GM13977 (cell line): ENCODE results near the gene PURB.

ENCODE experiments used
- DNase-seq: peaks from one replicate; pipeline ENCODE4 v3.0.0; 2012; ENCODE audit warnings: low spot score
- CTCF ChIP-seq: IDR thresholded peaks from 2 replicates; pipeline ENCODE4 v1.5.1; 2012; ENCODE audit warnings: mild to moderate bottlenecking, control low read depth; ENCODE audit not compliant: insufficient read depth; ENCODE audit errors: extremely low read depth, missing control alignments
- in situ Hi-C: fragments of 300-500 bp; cut with MboI; formaldehyde crosslinking; loops from one replicate; pipeline ENCODE4 v1.12.0; 2022; ENCODE audit warnings: low sequenced_read_pairs, low pct_unique_long_range_greater_than_20kb, mixed read lengths, inconsistent platforms; ENCODE audit not compliant: unreplicated experiment

The PURB gene

GRCh38 chr7:44854644-44855364 lies 30.5 kb downstream of the PURB start:
- no peak for TF ChIP-seq CTCF
- in situ Hi-C loops = loop anchor here (5.0 to 10.0 kb wide), 2 partner anchors 72 to 280 kb away; no protein-coding TSS in a partner anchor
- DNase-seq = no peak

GRCh38 chr7:44853391-44853790 lies 31.9 kb downstream of the PURB start:
- in situ Hi-C loops = loop anchor here (5.0 to 10.0 kb wide), 2 partner anchors 74 to 281 kb away; no protein-coding TSS in a partner anchor
- DNase-seq = no peak
- no peak for TF ChIP-seq CTCF

GRCh38 chr7:44852590-44852989 lies 32.7 kb downstream of the PURB start:
- no peak for TF ChIP-seq CTCF
- no peak for DNase-seq
- in situ Hi-C loops = loop anchor here (5.0 to 10.0 kb wide), 2 partner anchors 75 to 282 kb away; no protein-coding TSS in a partner anchor

- no peak for TF ChIP-seq CTCF
- in situ Hi-C loops = loop anchor here (5.0 to 10.0 kb wide), 3 partner anchors 77 to 285 kb away; partner anchors contain the start of gene TMED4
- DNase-seq = no peak
These were observed 35.3 kb downstream of the PURB start for GRCh38 chr7:44849885-44850544.

- no peak for TF ChIP-seq CTCF
- in situ Hi-C loops = loop anchor here (10.0 kb wide), 1 partner anchor 265 kb away; the partner anchor contains the start of gene TMED4
- no peak for DNase-seq
These were observed 36.0 kb downstream of the PURB start for GRCh38 chr7:44849259-44849884.

GRCh38 chr7:44847920-44848634 lies 37.3 kb downstream of the PURB start, which contains the start of gene H2AZ2:
Gene H2AZ2 (minus strand): TSS chr7:44848087. CDS start chr7:44847971, 116 bp downstream.
- in situ Hi-C loops = loop anchor here (10.0 kb wide), 1 partner anchor 263 kb away; the partner anchor contains the start of gene TMED4
- peak; percentile 98 for DNase-seq

More at GRCh38 chr7:44847920-44848634, 37.3 kb downstream of the PURB start, which contains the start of gene H2AZ2:
- TF ChIP-seq CTCF = no peak
